HepG2 (cell line): ENCODE data around the gene CCDC197. TPM values are rescaled to one million over a fixed set of nuclear protein-coding genes. Genes with fewer than 3 reads are reported as not detected.
A peak's percentile ranks its signal among the peaks of the same experiment; 100 is the strongest.

Experiments used
- ARNT2 ChIP-seq: sonication (generic); formaldehyde crosslinking; IDR thresholded peaks from 2 replicates; pipeline ENCODE4 v1.8.0; 2022; ENCODE audit warnings: mild to moderate bottlenecking, low read depth, missing genetic modification reagents, moderate library complexity
- BATF2 ChIP-seq: sonication (generic); formaldehyde crosslinking; IDR thresholded peaks from 2 replicates; pipeline ENCODE4 v1.8.0; 2022; ENCODE audit warnings: mild to moderate bottlenecking, missing genetic modification reagents, moderate library complexity
- BRF2 ChIP-seq: sonication (generic); formaldehyde crosslinking; IDR thresholded peaks from 2 replicates; pipeline ENCODE4 v1.8.1; 2022; ENCODE audit warnings: mild to moderate bottlenecking, missing genetic modification reagents
- CREM ChIP-seq, 2 experiments: sonication (generic) in 1 of 2; formaldehyde crosslinking in 1 of 2; IDR thresholded peaks; 2 replicates each; pipeline versions ENCODE4 v1.4.0 to v1.6.1; 2016 to 2020; ENCODE audit warnings: antibody characterized with exemption in 1 of 2, mild to moderate bottlenecking in 1 of 2, missing genetic modification reagents in 1 of 2
- GABPB1 ChIP-seq: IDR thresholded peaks from 2 replicates; pipeline ENCODE4 v1.6.1; 2016; ENCODE audit warnings: mild to moderate bottlenecking, missing genetic modification reagents, moderate library complexity, missing compliant biosample characterization
- NFIB ChIP-seq: sonication (generic); formaldehyde crosslinking; IDR thresholded peaks from 2 replicates; pipeline ENCODE4 v1.9.0; 2021; ENCODE audit warnings: missing genetic modification reagents, mild to moderate bottlenecking, borderline replicate concordance
- NONO ChIP-seq, 2 experiments: fragments of 450-650 bp in 1 of 2; sonication (generic) in 1 of 2; formaldehyde crosslinking in 1 of 2; IDR thresholded peaks in 1 of 2; conservative IDR thresholded peaks in 1 of 2; 2 replicates each; pipeline versions ENCODE4 v1.6.1 to v1.8.0; 2017 to 2022; ENCODE audit warnings: mild to moderate bottlenecking in 1 of 2, missing genetic modification reagents in 1 of 2, moderate library complexity in 1 of 2
- PCBP1 ChIP-seq: fragments of 200-400 bp; formaldehyde crosslinking; IDR thresholded peaks from 2 replicates; pipeline ENCODE4 v1.6.1; 2017; ENCODE audit warnings: mild to moderate bottlenecking, low read depth, low read length, borderline replicate concordance
- SATB2 ChIP-seq: sonication (generic); formaldehyde crosslinking; IDR thresholded peaks from 2 replicates; pipeline ENCODE4 v1.5.0; 2020; ENCODE audit warnings: missing genetic modification reagents
- SIN3B ChIP-seq: fragments of 150-350 bp; IDR thresholded peaks from 2 replicates; pipeline ENCODE4 v1.6.1; 2014; ENCODE audit warnings: low read length
- THAP11 ChIP-seq: IDR thresholded peaks from 2 replicates; pipeline ENCODE4 v1.6.1; 2016; ENCODE audit warnings: missing biosample characterization, missing genetic modification reagents
- XRCC5 ChIP-seq: fragments of 200-400 bp; formaldehyde crosslinking; optimal IDR thresholded peaks from 2 replicates; pipeline ENCODE3; 2017; ENCODE audit warnings: mild to moderate bottlenecking, low read length
- ZBTB21 ChIP-seq: sonication (generic); formaldehyde crosslinking; IDR thresholded peaks from 2 replicates; pipeline ENCODE4 v1.4.0; 2020; ENCODE audit warnings: missing genetic modification reagents
- ZBTB42 ChIP-seq: sonication (generic); formaldehyde crosslinking; IDR thresholded peaks from 2 replicates; pipeline ENCODE4 v1.5.0; 2020; ENCODE audit warnings: mild to moderate bottlenecking, missing genetic modification reagents
- ZBTB7B ChIP-seq: sonication (generic); formaldehyde crosslinking; IDR thresholded peaks from 2 replicates; pipeline ENCODE4 v1.4.0; 2020; ENCODE audit warnings: missing genetic modification reagents
- ZFP36 ChIP-seq: fragments of 150-350 bp; IDR thresholded peaks from 2 replicates; pipeline ENCODE4 v1.6.1; 2018; ENCODE audit warnings: borderline replicate concordance, low read length, low read depth; ENCODE audit not compliant: partially characterized antibody
- ZFP62 ChIP-seq: sonication (generic); formaldehyde crosslinking; IDR thresholded peaks from 2 replicates; pipeline ENCODE4 v1.4.0; 2020; ENCODE audit warnings: missing genetic modification reagents
- ZMAT3 ChIP-seq: sonication (generic); formaldehyde crosslinking; conservative IDR thresholded peaks from 2 replicates; pipeline ENCODE4 v1.7.0; 2021; ENCODE audit warnings: missing genetic modification reagents
- ZNF230 ChIP-seq: sonication (generic); formaldehyde crosslinking; IDR thresholded peaks from 2 replicates; pipeline ENCODE4 v1.4.0; 2020; ENCODE audit warnings: mild to moderate bottlenecking, missing genetic modification reagents
- ZNF264 ChIP-seq: sonication (generic); formaldehyde crosslinking; IDR thresholded peaks from 2 replicates; pipeline ENCODE4 v1.4.0; 2020; ENCODE audit warnings: missing genetic modification reagents
- ZNF329 ChIP-seq: sonication (generic); formaldehyde crosslinking; IDR thresholded peaks from 2 replicates; pipeline ENCODE4 v1.9.0; 2021; ENCODE audit warnings: low read depth, mild to moderate bottlenecking, missing genetic modification reagents
- ZNF343 ChIP-seq: sonication (generic); formaldehyde crosslinking; IDR thresholded peaks from 2 replicates; pipeline ENCODE4 v1.4.0; 2020; ENCODE audit warnings: mild to moderate bottlenecking, missing genetic modification reagents
- ZNF350 ChIP-seq: sonication (generic); formaldehyde crosslinking; IDR thresholded peaks from 2 replicates; pipeline ENCODE4 v1.4.0; 2020; ENCODE audit warnings: mild to moderate bottlenecking, low read depth, missing genetic modification reagents, borderline replicate concordance
- ZNF558 ChIP-seq: sonication (generic); formaldehyde crosslinking; IDR thresholded peaks from 2 replicates; pipeline ENCODE4 v1.9.0; 2022; ENCODE audit warnings: mild to moderate bottlenecking, missing genetic modification reagents, borderline replicate concordance
- ZNF678 ChIP-seq: sonication (generic); formaldehyde crosslinking; IDR thresholded peaks from 2 replicates; pipeline ENCODE4 v1.4.0; 2020; ENCODE audit warnings: mild to moderate bottlenecking, missing genetic modification reagents
- polyA plus RNA-seq, 8 experiments: library from polyadenylated mRNA; depleted of rRNA in 3 of 8; stranded (reverse) in 7 of 8; unstranded in 1 of 8; fragments of >200 nt; fragmentation: Illumina TruSeq in 4 of 8; extraction: Trizol in 4 of 8; gene quantifications; 2 replicates each; pipeline versions ENCODE4 v1.2.1 to v1.2.3, GENCODE V29; 2011 to 2016; ENCODE audit warnings: low read depth in 4 of 8, missing spikeins in 1 of 8, mixed read lengths in 1 of 8; ENCODE audit not compliant: insufficient read depth in 1 of 8
- total RNA-seq, 5 experiments: library from RNA; depleted of rRNA; stranded (reverse); fragments of >200 nt; fragmentation: Illumina TruSeq; extraction: Trizol; gene quantifications; 2 replicates each; pipeline ENCODE4 v1.2.3, GENCODE V29; 2016; ENCODE audit warnings: low read depth in 1 of 5
- TF ChIP-seq, protein P1 (sequence below): IDR thresholded peaks from 2 replicates; pipeline ENCODE4 v1.6.1; 2016

The CCDC197 gene
- total and polyA plus RNA-seq, 2 of the 13 experiments (the other 11 are each of a cell fraction or from before 2014, with no cell fraction given), result 0.11 to 0.13 TPM

GRCh38 chr14:93959239-93960107 is 37.6 kb upstream of the CCDC197 start (continued):
- TF ChIP-seq XRCC5 (peak; percentile 89), ZBTB42 (CRISPR knock-in tag) (no peak), ZNF343 (CRISPR knock-in tag) (0 out of 2 replicates have a peak, but pooled peaks have one; percentile 78), ZBTB21 (peak; percentile 50; the same call in 1 of the 2 replicates), ZNF350 (peak; percentile 94), ZFP62 (CRISPR knock-in tag) (0 out of 2 replicates have a peak, but pooled peaks have one; percentile 79), GABPB1 (CRISPR knock-in tag) (peak; percentile 83), PCBP1 (no peak), SATB2 (CRISPR knock-in tag) (no peak), BRF2 (CRISPR knock-in tag) (no peak), ZFP36 (no peak), ZBTB7B (CRISPR knock-in tag) (peak; percentile 63; the same call in 1 of the 2 replicates), BATF2 (CRISPR knock-in tag) (no peak), SIN3B (peak; percentile 18; the same call in 1 of the 2 replicates), ZNF329 (CRISPR knock-in tag) (no peak), ZNF230 (no peak), ARNT2 (CRISPR knock-in tag) (peak; percentile 56; the same call in 1 of the 2 replicates), NONO (IDR thresholded peaks at IDR 0.05) (no peak), NONO (CRISPR knock-in tag; conservative IDR thresholded peaks at IDR 0.05) (peak; percentile 75; the same call in 1 of the 2 replicates), CREM (IDR thresholded peaks at IDR 0.05) (peak; percentile 88), CREM (CRISPR knock-in tag; IDR thresholded peaks at IDR 0.05) (no peak), THAP11 (CRISPR knock-in tag) (peak; percentile 80), ZMAT3 (peak; percentile 72), ZNF264 (CRISPR knock-in tag) (peak; percentile 67; the same call in 1 of the 2 replicates), NFIB (CRISPR knock-in tag) (no peak), ZNF678 (CRISPR knock-in tag) (no peak), ZNF558 (CRISPR knock-in tag) (no peak; the same call in 1 of the 2 replicates)
- TF ChIP-seq, protein P1, sequence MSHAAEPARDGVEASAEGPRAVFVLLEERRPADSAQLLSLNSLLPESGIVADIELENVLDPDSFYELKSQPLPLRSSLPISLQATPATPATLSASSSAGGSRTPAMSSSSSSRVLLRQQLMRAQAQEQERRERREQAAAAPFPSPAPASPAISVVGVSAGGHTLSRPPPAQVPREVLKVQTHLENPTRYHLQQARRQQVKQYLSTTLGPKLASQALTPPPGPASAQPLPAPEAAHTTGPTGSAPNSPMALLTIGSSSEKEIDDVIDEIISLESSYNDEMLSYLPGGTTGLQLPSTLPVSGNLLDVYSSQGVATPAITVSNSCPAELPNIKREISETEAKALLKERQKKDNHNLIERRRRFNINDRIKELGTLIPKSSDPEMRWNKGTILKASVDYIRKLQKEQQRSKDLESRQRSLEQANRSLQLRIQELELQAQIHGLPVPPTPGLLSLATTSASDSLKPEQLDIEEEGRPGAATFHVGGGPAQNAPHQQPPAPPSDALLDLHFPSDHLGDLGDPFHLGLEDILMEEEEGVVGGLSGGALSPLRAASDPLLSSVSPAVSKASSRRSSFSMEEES (CRISPR knock-in tag), result peak; percentile 99
